Astrocyte (in vitro differentiated cells and primary cell): ENCODE data around the gene LCN10. TPM values are rescaled to one million over a fixed set of nuclear protein-coding genes. Genes with fewer than 3 reads are reported as not detected.

ENCODE experiments used
- DNase-seq: peaks from one replicate; pipeline ENCODE4 v3.0.0-alpha.2; 2010; ENCODE audit warnings: low read depth
- FAIRE-seq: peaks from 2 replicates; lab custom pipeline; 2011; peaks lifted over from hg19 to GRCh38; lab: Jason Lieb, UNC
- H2AFZ ChIP-seq: 2 replicates; pipeline ENCODE4 v1.6.0; 2012; ENCODE audit warnings: low read depth, low read length, inconsistent platforms
- H3K27ac ChIP-seq: 2 replicates; pipeline ENCODE4 v1.5.1; 2011; ENCODE audit warnings: low read depth, low read length, inconsistent platforms
- H3K27me3 ChIP-seq: 2 replicates; pipeline ENCODE4 v1.6.0; 2011; ENCODE audit warnings: low read length, inconsistent platforms; ENCODE audit not compliant: insufficient read depth
- H3K36me3 ChIP-seq: 2 replicates; pipeline ENCODE4 v1.5.1; 2011; ENCODE audit warnings: low read length, inconsistent platforms; ENCODE audit not compliant: insufficient read depth
- H3K4me1 ChIP-seq: 2 replicates; pipeline ENCODE4 v1.5.1; 2011; ENCODE audit warnings: low read length, inconsistent platforms; ENCODE audit not compliant: insufficient read depth
- H3K4me2 ChIP-seq: 2 replicates; pipeline ENCODE4 v1.6.0; 2012; ENCODE audit warnings: low read length, inconsistent platforms
- H3K4me3 ChIP-seq: 2 replicates; pipeline ENCODE4 v1.5.1; 2011; ENCODE audit warnings: low read depth, mild to moderate bottlenecking, low read length, inconsistent platforms; ENCODE audit not compliant: insufficient read depth
- H3K79me2 ChIP-seq: 2 replicates; pipeline ENCODE4 v1.6.0; 2012; ENCODE audit warnings: mild to moderate bottlenecking, low read length, inconsistent platforms; ENCODE audit not compliant: insufficient read depth
- H3K9ac ChIP-seq: 2 replicates; pipeline ENCODE4 v1.6.0; 2012; ENCODE audit warnings: mild to moderate bottlenecking, low read length, inconsistent platforms
- H3K9me3 ChIP-seq: 2 replicates; pipeline ENCODE4 v1.5.1; 2012; ENCODE audit warnings: low read depth, mild to moderate bottlenecking, low read length, inconsistent platforms; ENCODE audit not compliant: insufficient read depth
- H4K20me1 ChIP-seq: 2 replicates; pipeline ENCODE4 v1.6.0; 2012; ENCODE audit warnings: low read length, inconsistent platforms; ENCODE audit not compliant: insufficient read depth
- H3K27ac Mint-ChIP-seq: one replicate; pipeline ENCODE4 v1.8.0; 2021; ENCODE audit warnings: mild to moderate bottlenecking, mixed read lengths; ENCODE audit not compliant: unreplicated experiment
- H3K27me3 Mint-ChIP-seq: one replicate; pipeline ENCODE4 v1.8.0; 2021; ENCODE audit warnings: low read depth, mixed read lengths; ENCODE audit not compliant: unreplicated experiment
- H3K36me3 Mint-ChIP-seq: one replicate; pipeline ENCODE4 v1.8.0; 2021; ENCODE audit warnings: low read depth, mixed read lengths; ENCODE audit not compliant: unreplicated experiment
- H3K4me1 Mint-ChIP-seq: one replicate; pipeline ENCODE4 v1.8.0; 2021; ENCODE audit warnings: low read depth, mixed read lengths; ENCODE audit not compliant: unreplicated experiment
- H3K4me3 Mint-ChIP-seq: one replicate; pipeline ENCODE4 v1.8.0; 2021; ENCODE audit warnings: mild to moderate bottlenecking, moderate library complexity, mixed read lengths; ENCODE audit not compliant: unreplicated experiment
- H3K9me3 Mint-ChIP-seq: one replicate; pipeline ENCODE4 v1.8.0; 2021; ENCODE audit warnings: mild to moderate bottlenecking, mixed read lengths; ENCODE audit not compliant: unreplicated experiment
- EZH2 ChIP-seq: IDR thresholded peaks from 2 replicates; pipeline ENCODE4 v1.6.1; 2012; ENCODE audit warnings: mild to moderate bottlenecking, low read length, inconsistent platforms; ENCODE audit not compliant: insufficient read depth
- total RNA-seq: library from RNA; stranded (reverse); gene quantifications from 2 replicates; pipeline ENCODE4 v1.2.1, GENCODE V29; 2021
- TF ChIP-seq, protein P1 (sequence below): IDR thresholded peaks from 2 replicates; pipeline ENCODE4 v1.5.1; 2011; ENCODE audit warnings: low read depth, mild to moderate bottlenecking, inconsistent platforms, low read length, moderate library complexity; ENCODE audit not compliant: insufficient read depth

Gene LCN10
- total RNA-seq, 1 donor from 2014 or later = not detected

DNA sequence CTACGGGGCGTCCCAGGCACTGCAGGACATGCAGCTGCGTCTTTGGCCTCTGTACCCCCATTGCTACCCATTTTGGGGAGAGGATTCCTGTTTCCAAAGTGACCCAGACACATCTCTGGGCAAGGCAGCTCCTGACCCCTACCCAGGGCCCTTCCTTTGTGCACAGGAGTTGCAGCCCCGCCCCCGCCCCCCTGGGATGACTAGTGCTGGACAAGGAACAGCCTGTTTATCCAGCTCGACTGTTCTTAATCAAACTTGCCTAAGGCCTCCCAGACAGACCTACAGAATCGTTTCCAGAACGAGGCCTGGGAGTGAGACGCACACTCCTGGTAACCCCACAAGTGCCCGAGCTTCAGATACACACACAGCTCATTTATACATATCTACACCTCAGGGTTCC, 17.1 kb downstream of the LCN10 start:
- peak overlapping the region; percentile 47 for H3K27ac Mint-ChIP-seq
- H4K20me1 ChIP-seq = peaks cover 86% of the 10 kb centered on the region

DNA sequence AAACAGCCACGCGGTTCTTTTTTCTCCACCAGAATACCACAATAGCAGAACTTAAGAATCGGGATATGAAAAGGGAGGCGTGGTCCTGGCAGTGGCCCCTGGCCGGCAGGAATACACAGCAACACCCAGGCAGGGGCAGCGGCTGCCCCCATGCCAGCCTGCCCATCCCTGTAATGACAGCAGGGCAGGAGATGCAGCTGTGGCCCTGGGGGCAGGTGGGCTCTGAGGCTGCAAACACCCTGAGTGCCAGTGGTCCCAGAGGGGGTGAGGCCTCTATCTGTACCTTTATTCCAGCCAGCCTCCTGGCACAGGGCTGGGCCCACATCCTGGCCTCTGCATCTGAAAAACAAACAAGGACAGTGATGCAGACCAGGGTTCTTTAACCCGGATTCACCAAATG, 18.0 kb downstream of the LCN10 start:
- peak overlapping the region; percentile 67 for H3K4me3 Mint-ChIP-seq
- peaks cover 79% of the 10 kb centered on the region for H4K20me1 ChIP-seq
- H3K36me3 Mint-ChIP-seq = peaks cover 8% of the 10 kb centered on the region
- H3K27me3 ChIP-seq = no peaks in the 10 kb centered on the region
- no peak overlapping the region for H3K4me3 ChIP-seq
- H2AFZ ChIP-seq = no peak overlapping the region
- no peaks in the 10 kb centered on the region for H3K9me3 Mint-ChIP-seq
- H3K9ac ChIP-seq = no peak overlapping the region
- peaks cover 15% of the 10 kb centered on the region for H3K4me1 Mint-ChIP-seq
- H3K79me2 ChIP-seq = peaks cover 62% of the 10 kb centered on the region
- peak overlapping the region; percentile 97 for H3K4me2 ChIP-seq
- H3K4me1 ChIP-seq = peaks cover 45% of the 10 kb centered on the region
- peaks cover 22% of the 10 kb centered on the region for H3K36me3 ChIP-seq
- no peaks in the 10 kb centered on the region for H3K27me3 Mint-ChIP-seq
- H3K9me3 ChIP-seq = no peaks in the 10 kb centered on the region
- H3K27ac Mint-ChIP-seq = no peak overlapping the region
- no peak for FAIRE-seq
- DNase-seq = no peak
- TF ChIP-seq, protein P1, sequence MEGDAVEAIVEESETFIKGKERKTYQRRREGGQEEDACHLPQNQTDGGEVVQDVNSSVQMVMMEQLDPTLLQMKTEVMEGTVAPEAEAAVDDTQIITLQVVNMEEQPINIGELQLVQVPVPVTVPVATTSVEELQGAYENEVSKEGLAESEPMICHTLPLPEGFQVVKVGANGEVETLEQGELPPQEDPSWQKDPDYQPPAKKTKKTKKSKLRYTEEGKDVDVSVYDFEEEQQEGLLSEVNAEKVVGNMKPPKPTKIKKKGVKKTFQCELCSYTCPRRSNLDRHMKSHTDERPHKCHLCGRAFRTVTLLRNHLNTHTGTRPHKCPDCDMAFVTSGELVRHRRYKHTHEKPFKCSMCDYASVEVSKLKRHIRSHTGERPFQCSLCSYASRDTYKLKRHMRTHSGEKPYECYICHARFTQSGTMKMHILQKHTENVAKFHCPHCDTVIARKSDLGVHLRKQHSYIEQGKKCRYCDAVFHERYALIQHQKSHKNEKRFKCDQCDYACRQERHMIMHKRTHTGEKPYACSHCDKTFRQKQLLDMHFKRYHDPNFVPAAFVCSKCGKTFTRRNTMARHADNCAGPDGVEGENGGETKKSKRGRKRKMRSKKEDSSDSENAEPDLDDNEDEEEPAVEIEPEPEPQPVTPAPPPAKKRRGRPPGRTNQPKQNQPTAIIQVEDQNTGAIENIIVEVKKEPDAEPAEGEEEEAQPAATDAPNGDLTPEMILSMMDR = no peak
- no peak for TF ChIP-seq EZH2
- H3K27ac ChIP-seq = no peak overlapping the region

More for the DNA sequence above, 17.1 kb downstream of the LCN10 start:
- peak; percentile 32 for DNase-seq
- peaks cover 22% of the 10 kb centered on the region for H3K36me3 ChIP-seq
- H3K4me1 ChIP-seq = peaks cover 42% of the 10 kb centered on the region
- H3K4me1 Mint-ChIP-seq = peaks cover 15% of the 10 kb centered on the region
- H3K27me3 Mint-ChIP-seq = no peaks in the 10 kb centered on the region
- peak overlapping the region; percentile 97 for H3K4me3 Mint-ChIP-seq
- no peaks in the 10 kb centered on the region for H3K9me3 ChIP-seq
- H3K36me3 Mint-ChIP-seq = peaks cover 8% of the 10 kb centered on the region
- FAIRE-seq = no peak
- no peak overlapping the region for H2AFZ ChIP-seq
- H3K9me3 Mint-ChIP-seq = no peaks in the 10 kb centered on the region
- H3K4me3 ChIP-seq = peak overlapping the region; percentile 91
- H3K9ac ChIP-seq = peak overlapping the region; percentile 90
- H3K27me3 ChIP-seq = no peaks in the 10 kb centered on the region
- H3K27ac ChIP-seq = no peak overlapping the region
- H3K4me2 ChIP-seq = peak overlapping the region; percentile 97
- H3K79me2 ChIP-seq = peaks cover 70% of the 10 kb centered on the region
- TF ChIP-seq EZH2 = no peak
- TF ChIP-seq, protein P1 = no peak

DNA sequence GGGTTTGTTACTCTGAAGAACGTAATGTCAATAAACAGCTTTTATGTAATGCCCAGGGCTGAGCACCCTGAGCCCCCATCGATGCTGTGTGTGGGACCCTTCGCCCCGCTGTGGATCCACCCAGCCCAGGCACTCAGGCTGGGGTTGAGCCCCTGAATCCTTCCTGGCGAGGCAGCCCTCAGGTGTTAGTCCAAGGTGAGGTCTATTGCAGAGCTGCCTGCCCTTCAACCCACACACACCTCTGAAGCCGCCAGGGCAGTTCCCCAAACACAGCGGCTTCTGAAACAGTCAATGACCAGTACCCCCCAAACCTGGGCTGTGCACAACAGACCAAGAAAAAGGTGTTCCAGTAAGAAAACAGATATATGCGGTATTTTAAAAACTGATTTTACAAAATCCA, 18.8 kb downstream of the LCN10 start:
- H3K36me3 ChIP-seq = peaks cover 22% of the 10 kb centered on the region
- no peak overlapping the region for H3K4me3 ChIP-seq
- FAIRE-seq (no peak), DNase-seq (no peak)
- H3K9me3 Mint-ChIP-seq = no peaks in the 10 kb centered on the region
- no peak overlapping the region for H2AFZ ChIP-seq
- H3K4me2 ChIP-seq = peak overlapping the region; percentile 16
- H3K27me3 Mint-ChIP-seq = no peaks in the 10 kb centered on the region
- H3K79me2 ChIP-seq = peaks cover 54% of the 10 kb centered on the region
- H3K4me3 Mint-ChIP-seq = peak overlapping the region; percentile 67
- no peak overlapping the region for H3K27ac Mint-ChIP-seq
- no peaks in the 10 kb centered on the region for H3K27me3 ChIP-seq
- no peak overlapping the region for H3K27ac ChIP-seq
- peaks cover 41% of the 10 kb centered on the region for H3K4me1 ChIP-seq
- peaks cover 15% of the 10 kb centered on the region for H3K4me1 Mint-ChIP-seq
- H3K36me3 Mint-ChIP-seq = peaks cover 8% of the 10 kb centered on the region
- no peaks in the 10 kb centered on the region for H3K9me3 ChIP-seq
- H3K9ac ChIP-seq = no peak overlapping the region
- TF ChIP-seq, protein P1 = no peak
- TF ChIP-seq EZH2 = no peak
- H4K20me1 ChIP-seq = peaks cover 71% of the 10 kb centered on the region
